MCF 10A (cell line): ENCODE data around the gene SLC22A13. TPM values are rescaled to one million over a fixed set of nuclear protein-coding genes. Genes with fewer than 3 reads are reported as not detected.

Experiments
- Bru-seq: library from RNA; stranded (reverse); fragments of 400-500 nt; gene quantifications from one replicate; lab custom pipeline; 2021; lab: Mats Ljungman, UMichigan
- BruChase-seq, 2 experiments: library from RNA; stranded (reverse); fragments of 400-500 nt; gene quantifications; one replicate each; lab custom pipeline; 2021; lab: Mats Ljungman, UMichigan
- BruUV-seq: library from RNA; stranded (reverse); fragments of 400-500 nt; replicated peaks from 2 replicates; lab custom pipeline; 2021; lab: Mats Ljungman, UMichigan
- CTCF ChIA-PET: fragments of 300-600 bp; sonication (Branson Sonifier 250); formaldehyde crosslinking; extraction: SDS; loops from one replicate; lab custom pipeline; 2021; ENCODE audit warnings: antibody characterized with exemption, inconsistent platforms; lab: Yijun Ruan, JAX
- POLR2A ChIA-PET: fragments of 300-600, 350-650 bp; sonication (Branson Sonifier 250); formaldehyde crosslinking; extraction: SDS; loops from one replicate; lab custom pipeline; 2020; ENCODE audit warnings: antibody characterized with exemption, inconsistent platforms; lab: Yijun Ruan, JAX
- DNase-seq: peaks from one replicate; pipeline ENCODE4 v3.0.0-alpha.2; 2018; ENCODE audit not compliant: unreplicated experiment
- H3K27ac Mint-ChIP-seq: one replicate; pipeline ENCODE4 v1.8.0; 2022; ENCODE audit warnings: mild to moderate bottlenecking, low read depth, mixed read lengths; ENCODE audit not compliant: unreplicated experiment
- H3K27me3 Mint-ChIP-seq: one replicate; pipeline ENCODE4 v1.8.0; 2022; ENCODE audit warnings: mixed read lengths; ENCODE audit not compliant: insufficient read depth, unreplicated experiment
- H3K36me3 Mint-ChIP-seq: one replicate; pipeline ENCODE4 v1.8.0; 2022; ENCODE audit warnings: mild to moderate bottlenecking, moderate library complexity, mixed read lengths; ENCODE audit not compliant: insufficient read depth, unreplicated experiment
- H3K4me1 Mint-ChIP-seq: one replicate; pipeline ENCODE4 v1.8.0; 2022; ENCODE audit warnings: mixed read lengths; ENCODE audit not compliant: insufficient read depth, unreplicated experiment
- H3K4me3 Mint-ChIP-seq: one replicate; pipeline ENCODE4 v1.8.0; 2022; ENCODE audit warnings: mild to moderate bottlenecking, moderate library complexity, mixed read lengths; ENCODE audit not compliant: unreplicated experiment
- H3K9me3 Mint-ChIP-seq: one replicate; pipeline ENCODE4 v1.8.0; 2022; ENCODE audit warnings: mixed read lengths; ENCODE audit not compliant: unreplicated experiment
- CTCF ChIP-seq: fragments of 200-600 bp; IDR thresholded peaks from one replicate; pipeline ENCODE4 v1.8.0; 2022; ENCODE audit warnings: antibody characterized with exemption, mild to moderate bottlenecking; ENCODE audit not compliant: unreplicated experiment
- intact Hi-C: fragments of 100-400 bp; cut with micrococcal nuclease; formaldehyde crosslinking; loops from 2 replicates; pipeline ENCODE4 v1.14.1; 2022
- long read RNA-seq: library from polyadenylated mRNA; stranded (forward); transcript quantifications from one replicate; pipeline ENCODE4 v2.0.0, GENCODE V29; 2022
- total RNA-seq: library from RNA; stranded (reverse); gene quantifications from 2 replicates; pipeline ENCODE4 v1.2.3, GENCODE V29; 2022

Gene SLC22A13
- total RNA-seq (1.7 and 1.9 TPM in 2 replicates), Bru-seq, nascent RNA (percentile 70 among the genes with signal in this experiment), BruChase-seq, experiment 1, labeled RNA remaining after a 6-hour chase (percentile 58 among the genes with signal in this experiment), BruChase-seq, experiment 2, labeled RNA remaining after a 2-hour chase (percentile 58 among the genes with signal in this experiment)
- long read RNA-seq: 0 reads

- ChIA-PET POLR2A (no interaction called here), CTCF (interaction anchor here (0.6 to 1.1 kb wide), 6 partner anchors 13 to 215 kb away, joined by 3 to 7 read pairs (median 3); no protein-coding TSS in a partner anchor)
- no peaks in the 10 kb centered on the region for H3K9me3 Mint-ChIP-seq
- no peak for TF ChIP-seq CTCF
- H3K36me3 Mint-ChIP-seq: no peaks in the 10 kb centered on the region
- H3K27me3 Mint-ChIP-seq: no peaks in the 10 kb centered on the region
- BruUV-seq: no TSS peak
- intact Hi-C loops: no loop called here
- no peak within 1 kb of the TSS for H3K4me3 Mint-ChIP-seq
- no peak within 1 kb of the TSS for H3K27ac Mint-ChIP-seq
- no peak for DNase-seq
- no peaks in the 10 kb centered on the region for H3K4me1 Mint-ChIP-seq
Measured at GRCh38 chr3:38265604-38266307, at the start of gene SLC22A13. TSS of gene SLC22A13 (plus strand) at chr3:38265812. CDS start at chr3:38265861, 49 bp downstream.

- TF ChIP-seq CTCF: no peak
- peaks cover 11% of the 10 kb centered on the region for H3K4me1 Mint-ChIP-seq
- H3K27ac Mint-ChIP-seq: no peak overlapping the region
- intact Hi-C loops: no loop called here
- H3K4me3 Mint-ChIP-seq: no peak overlapping the region
- DNase-seq: no peak
- BruUV-seq: no TSS peak
- no peaks in the 10 kb centered on the region for H3K27me3 Mint-ChIP-seq
- H3K9me3 Mint-ChIP-seq: no peaks in the 10 kb centered on the region
- POLR2A ChIA-PET: interaction anchor here (0.8 to 1.4 kb wide), 3 partner anchors 14 to 83 kb away, joined by 3 to 5 read pairs (median 4); partner anchors contain the start of gene ACAA1
- peaks cover 79% of the 10 kb centered on the region for H3K36me3 Mint-ChIP-seq
- CTCF ChIA-PET: interaction anchor here (0.6 to 1.5 kb wide), 4 partner anchors 21 to 216 kb away, joined by 3 to 5 read pairs (median 4); partner anchors contain the start of gene XYLB
Measured at GRCh38 chr3:38219609-38220197, 45.9 kb upstream of the SLC22A13 start.

- ChIA-PET POLR2A (interaction anchor here (0.9 to 1.3 kb wide), 2 partner anchors 33 to 84 kb away, joined by 3 to 4 read pairs; partner anchors contain the start of gene ACAA1), CTCF (interaction anchor here (0.6 to 1.4 kb wide), 4 partner anchors 10 to 969 kb away, joined by 3 to 7 read pairs (median 4); partner anchors contain the start of gene XYLB)
- Mint-ChIP-seq H3K4me1 (peaks cover 6% of the 10 kb centered on the region), H3K27me3 (no peaks in the 10 kb centered on the region), H3K36me3 (peaks cover 73% of the 10 kb centered on the region), H3K27ac (peak overlapping the region; percentile 31), H3K4me3 (no peak overlapping the region), H3K9me3 (no peaks in the 10 kb centered on the region)
- no peak for TF ChIP-seq CTCF
- intact Hi-C loops: no loop called here
- no peak for DNase-seq
- no TSS peak for BruUV-seq
Measured at GRCh38 chr3:38221005-38221404, 44.6 kb upstream of the SLC22A13 start.
